HG03045 (cell line): ENCODE measurements around the gene MT1H.
"Not testable (repeated sequence)": the region's sequence is repeated elsewhere in the genome, so short reads cannot be mapped to it uniquely, and the experiment has no call there.

Experiments
- ATAC-seq: cut with Tn5 transposase; IDR thresholded peaks from one replicate; pipeline ENCODE4 v1.9.1; 2021; ENCODE audit warnings: mild to moderate bottlenecking, moderate library complexity; ENCODE audit not compliant: unreplicated experiment

Gene MT1H

DNA sequence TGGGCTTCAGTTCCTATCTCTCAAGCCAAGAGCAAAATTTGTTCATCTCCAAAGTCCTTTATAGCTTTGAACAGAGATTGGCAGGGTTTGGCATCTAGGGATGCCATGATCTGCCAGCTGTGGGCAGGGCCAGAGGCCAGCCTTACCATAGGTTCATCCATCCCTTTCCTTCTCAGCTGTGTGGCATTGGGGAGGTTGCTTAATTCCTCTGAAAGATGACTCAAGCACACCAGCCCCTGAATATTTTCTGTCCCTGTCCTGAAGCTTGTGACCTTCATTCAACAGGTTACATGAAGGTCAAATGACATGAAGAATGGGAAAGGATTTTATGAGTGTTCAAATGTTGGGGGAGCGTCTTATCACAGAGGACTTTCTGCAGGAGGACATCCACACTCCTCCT lies 5.1 kb upstream of the MT1H start:
- ATAC-seq = no peak

DNA sequence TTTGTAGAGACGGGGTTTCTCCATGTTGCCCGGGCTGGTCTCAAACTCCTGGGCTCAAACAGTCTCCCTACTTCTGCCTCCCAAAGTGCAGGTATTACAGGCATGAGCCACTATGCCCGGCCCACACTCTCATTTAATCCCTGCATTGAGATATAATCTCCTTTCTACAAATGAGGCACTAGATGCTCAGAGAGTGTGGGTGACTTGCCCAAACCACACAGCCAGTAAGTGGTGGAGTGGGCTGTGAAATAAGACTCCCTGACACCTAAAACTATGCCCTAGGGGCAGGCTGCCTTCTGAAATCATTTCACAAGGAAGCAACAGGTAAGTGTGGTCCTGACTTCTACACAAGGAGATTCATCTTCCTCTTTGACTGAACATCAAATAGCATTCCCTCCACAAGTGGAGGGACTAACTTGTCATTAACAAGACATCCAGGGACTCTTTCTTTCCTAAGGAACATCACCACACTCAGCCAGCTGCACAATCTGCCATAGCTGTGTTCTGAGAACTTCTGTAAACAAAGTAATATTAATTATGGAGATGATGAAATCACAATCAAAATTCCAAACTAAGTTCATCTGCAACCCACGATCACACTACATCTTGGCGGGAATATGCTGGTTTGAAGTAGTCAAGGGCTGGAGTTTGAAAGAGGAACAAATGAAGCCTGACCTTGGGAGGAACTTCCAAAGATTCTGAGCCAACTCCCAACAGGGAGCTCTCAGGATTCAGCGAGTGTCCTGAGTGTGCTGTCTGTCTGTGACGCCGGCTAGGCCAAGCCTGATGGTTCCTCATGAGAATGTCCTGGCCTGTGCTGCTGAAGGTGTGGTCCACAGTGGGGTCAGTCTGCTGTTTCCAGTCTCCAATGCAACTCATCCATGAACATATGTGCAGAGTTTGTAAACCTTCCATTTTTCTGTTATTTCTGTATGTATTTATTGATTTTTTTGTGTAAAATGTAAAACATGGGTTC lies 4.0 kb upstream of the MT1H start:
- ATAC-seq = not testable (repeated sequence)

DNA sequence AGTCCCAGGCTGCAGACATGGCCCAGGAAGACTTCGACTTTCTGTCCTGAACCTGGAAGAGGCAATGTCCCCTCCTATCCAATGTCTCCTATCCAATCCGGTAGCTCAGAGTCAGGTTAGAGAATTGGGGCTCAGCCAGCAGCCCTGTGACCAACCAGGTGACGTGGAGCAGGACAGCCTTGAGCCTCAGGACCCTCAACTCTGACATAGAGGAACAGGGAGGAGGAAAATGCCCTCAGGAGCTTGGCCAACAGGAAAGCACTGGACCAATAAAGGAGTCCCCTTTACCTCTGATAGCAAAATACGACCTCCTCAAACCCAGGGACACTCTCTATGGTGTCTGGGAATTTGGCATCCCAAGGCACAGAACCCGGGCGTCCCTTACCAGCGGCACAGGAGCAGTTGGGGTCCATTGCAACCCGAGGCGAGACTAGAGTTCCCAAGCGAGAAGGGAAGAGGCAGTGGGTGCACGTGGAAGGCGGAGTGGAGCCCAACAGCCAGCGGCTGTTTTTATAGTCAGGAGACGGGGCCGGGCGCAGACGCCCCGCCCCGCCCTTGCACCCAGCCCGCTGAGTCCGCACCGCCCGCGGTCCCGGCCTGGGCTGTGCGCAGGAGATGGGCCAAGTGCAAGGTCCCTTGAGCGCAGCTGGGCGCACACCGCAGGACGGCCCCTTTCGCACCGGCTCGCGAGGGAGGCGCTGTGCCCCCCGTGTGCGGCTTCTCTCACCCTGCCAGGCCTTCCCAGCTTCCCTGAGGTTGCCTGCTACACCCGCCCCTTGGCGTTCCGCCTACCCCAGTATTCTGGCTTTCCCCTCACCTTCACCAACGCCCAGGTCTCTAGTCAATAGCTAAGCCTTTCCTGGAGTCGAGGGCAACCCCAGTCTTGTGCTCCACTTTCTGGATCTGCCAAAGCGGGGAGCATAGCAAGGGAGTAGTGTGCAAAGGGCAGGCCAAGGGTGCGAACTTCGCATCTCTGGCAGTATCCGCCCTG lies 1.7 kb upstream of the MT1H start, which contains the start of gene MT1G:
TSS of gene MT1G (minus strand) at position 485 of the 991 bp plus-strand sequence. CDS start at position 413, 72 bp downstream.
- no peak for ATAC-seq

DNA sequence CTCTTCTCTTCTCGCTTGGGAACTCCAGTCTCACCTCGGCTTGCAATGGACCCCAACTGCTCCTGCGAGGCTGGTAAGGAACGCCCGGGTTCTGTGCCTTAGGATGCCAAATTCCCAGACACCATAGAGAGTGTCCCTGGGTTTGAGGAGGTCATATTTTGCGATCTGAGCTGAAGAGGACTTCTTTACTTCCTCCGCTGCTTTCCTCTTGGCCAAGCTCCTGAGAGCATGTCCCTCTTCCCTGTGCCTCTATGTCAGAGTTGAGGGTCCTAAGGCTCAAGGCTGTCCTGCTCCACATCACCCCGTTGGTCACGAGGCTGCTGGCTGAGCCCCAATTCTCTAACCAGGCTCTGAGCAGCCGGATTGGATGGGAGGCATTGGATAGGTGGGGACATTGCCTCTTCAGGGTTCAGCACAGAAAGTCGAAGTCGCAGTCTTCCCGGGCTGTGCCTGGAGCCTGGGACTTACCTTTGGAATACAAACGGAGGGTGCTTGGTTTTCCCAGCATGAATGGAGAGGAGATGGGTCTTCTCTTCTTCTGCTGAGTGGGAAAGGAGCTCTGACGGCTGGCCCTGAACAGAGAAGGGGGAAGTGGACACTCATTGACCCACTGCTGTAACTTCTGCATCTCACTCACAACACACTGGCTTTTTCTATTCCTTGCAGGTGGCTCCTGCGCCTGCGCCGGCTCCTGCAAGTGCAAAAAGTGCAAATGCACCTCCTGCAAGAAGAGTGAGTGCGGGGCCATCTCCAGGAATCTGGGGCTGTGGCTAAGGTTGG lies 416 bp downstream of the MT1H start:
- ATAC-seq = no peak

DNA sequence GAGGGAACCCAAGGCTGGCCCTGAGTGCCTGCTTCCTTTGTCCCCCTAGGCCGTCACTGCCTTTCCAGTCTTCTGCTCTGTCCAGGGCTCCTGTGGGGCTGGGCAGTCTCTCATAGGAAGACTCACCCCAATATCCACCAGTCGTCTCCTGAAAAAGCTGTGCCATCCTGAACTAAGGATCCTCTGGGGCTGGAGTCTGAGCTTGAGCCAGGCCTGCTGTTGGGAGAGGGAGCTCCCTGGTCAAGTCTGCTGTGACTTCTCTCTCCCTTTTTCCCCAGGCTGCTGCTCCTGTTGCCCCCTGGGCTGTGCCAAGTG lies 963 bp downstream of the MT1H start:
- no peak for ATAC-seq

DNA sequence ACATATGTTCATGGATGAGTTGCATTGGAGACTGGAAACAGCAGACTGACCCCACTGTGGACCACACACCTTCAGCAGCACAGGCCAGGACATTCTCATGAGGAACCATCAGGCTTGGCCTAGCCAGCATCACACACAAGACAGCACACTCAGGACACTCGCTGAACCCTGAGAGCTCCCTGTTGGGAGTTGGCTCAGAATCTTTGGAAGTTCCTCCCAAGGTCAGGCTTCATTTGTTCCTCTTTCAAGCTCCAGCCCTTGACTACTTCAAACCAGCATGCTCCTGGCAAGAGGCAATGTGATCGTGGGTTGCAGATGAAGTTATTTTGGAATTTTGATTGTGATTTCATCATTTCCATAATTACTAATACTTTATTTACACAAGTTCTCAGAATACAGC lies 2.1 kb downstream of the MT1H start:
- ATAC-seq = not testable (repeated sequence)

DNA sequence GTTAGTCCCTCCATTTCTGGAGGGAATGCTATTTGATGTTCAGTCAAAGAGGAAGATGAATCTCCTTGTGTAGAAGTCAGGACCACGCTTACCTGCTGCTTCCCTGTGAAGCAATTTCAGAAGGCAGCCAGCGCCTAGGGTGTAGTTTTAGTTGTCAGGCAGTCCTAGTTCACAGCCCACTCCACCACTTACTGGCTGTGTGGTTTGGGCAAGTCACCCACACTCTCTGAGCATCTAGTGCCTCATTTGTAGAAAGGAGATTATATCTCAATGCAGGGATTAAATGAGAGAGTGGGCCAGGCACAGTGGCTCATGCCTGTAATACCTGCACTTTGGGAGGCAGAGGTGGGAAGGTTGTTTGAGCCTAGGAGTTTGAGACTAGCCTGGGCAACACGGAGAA lies 2.6 kb downstream of the MT1H start:
- ATAC-seq = not testable (repeated sequence)

DNA sequence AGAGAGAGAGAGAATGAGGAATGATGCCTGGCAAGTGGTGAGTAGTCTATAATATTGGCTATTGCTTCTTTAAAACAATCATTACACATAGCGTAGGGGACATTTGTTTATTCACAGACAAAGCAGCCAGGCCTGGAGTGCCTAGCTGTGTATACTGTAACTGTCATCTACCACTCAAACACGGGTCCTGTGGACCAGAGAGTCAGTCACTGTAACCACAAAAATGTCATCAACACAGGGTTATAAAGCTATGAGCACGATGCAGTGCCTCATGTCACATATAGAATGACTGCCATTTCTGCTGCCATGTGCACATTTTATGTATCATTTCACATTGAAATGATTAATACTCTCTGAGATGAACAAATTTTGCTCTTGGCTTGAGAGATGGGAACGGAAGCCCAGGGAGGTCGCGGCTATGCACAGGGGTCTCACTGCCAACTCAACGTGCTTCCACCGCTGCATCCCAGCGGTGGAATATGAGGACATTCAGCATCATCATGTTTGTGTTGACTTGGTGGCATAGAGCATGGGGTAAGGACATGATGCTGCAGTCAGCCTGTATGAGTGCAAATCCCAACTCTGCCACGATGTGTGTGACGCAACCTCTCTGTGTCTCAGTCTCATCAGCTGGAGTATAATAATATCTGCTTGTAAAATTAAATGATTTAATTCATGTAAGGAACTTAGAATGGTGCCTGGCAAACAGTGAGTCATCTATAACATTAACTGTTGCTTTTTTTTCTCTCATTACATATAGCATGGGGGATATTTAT lies 3.3 kb downstream of the MT1H start:
- no peak for ATAC-seq

DNA sequence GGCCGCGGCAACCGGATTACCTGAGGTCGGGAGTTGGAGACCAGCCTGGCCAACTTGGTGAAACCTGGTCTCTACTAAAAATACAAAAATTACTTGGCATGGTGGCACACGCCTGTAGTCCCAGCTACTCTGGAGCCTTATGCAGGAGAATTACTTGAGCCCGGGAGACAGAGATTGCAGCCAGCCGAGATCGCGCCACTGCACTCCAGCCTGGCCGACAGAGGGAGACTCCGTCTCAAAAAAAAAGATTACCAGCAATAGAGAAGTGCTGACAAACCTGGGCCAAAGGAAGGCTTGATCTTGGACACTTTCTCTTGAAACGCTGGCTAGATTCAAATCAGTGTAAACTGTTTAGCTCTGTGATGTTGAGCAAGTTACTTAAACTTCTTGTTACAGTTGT lies 4.3 kb downstream of the MT1H start:
- no peak for ATAC-seq

DNA sequence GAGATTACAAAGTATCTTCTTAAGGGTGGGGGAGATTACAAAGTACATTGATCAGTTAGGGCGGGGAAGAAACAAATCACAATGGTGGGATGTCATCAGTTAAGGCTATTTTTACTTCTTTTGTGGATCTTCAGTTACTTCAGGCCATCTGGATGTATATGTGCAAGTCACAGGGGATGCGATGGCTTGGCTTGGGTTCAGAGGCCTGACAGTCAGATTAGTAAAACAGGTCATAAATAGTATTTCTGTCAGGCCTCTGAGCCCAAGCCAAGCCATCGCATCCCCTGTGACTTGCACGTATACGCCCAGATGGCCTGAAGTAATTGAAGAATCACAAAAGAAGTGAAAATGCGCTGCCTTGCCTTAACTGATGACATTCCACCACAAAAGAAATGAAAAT lies 5.0 kb downstream of the MT1H start:
- not testable (repeated sequence) for ATAC-seq

DNA sequence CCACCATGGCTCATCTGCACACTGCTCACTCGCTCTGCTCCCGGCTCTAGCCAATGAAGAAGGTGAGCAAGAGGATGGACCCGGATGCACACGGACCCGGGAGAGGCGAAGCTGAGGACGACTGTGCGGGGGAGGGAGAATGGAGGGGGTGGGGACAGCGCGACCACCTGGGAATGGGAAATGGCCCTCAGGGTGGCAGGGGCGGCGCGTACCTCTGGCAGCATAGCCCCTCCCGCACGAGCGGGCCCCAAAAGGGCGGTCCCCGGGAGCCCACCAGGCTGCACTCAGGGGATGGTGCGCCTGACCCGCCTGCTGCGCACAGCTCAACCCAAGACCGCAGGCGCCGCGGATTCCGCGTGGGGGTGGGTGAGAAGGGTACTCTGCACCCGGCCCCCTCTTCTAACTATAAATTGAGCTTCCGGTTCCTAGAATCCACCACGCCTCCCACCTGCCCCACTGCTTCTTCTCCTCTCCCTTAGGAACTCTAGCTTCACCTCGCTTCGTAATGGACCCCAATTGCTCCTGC lies 6.1 kb downstream of the MT1H start:
- ATAC-seq = no peak

DNA sequence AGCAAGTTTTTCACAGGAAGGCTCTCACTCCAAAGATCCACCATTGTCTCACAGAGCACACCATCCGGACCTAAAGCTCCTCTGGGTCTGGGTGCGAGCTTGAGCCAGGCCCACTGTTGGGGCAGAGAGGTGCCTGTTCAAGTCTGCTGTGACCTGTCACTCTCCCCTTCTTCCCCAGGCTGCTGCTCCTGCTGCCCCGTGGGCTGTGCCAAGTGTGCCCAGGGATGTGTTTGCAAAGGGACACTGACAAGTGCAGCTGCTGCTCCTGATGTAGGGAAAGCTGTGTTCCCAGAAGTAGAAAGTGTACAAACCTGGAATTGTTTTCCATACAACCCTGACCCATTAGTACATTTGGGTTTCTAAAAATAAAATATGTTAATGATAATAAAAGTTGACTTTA lies 7.9 kb downstream of the MT1H start:
- ATAC-seq = no peak

DNA sequence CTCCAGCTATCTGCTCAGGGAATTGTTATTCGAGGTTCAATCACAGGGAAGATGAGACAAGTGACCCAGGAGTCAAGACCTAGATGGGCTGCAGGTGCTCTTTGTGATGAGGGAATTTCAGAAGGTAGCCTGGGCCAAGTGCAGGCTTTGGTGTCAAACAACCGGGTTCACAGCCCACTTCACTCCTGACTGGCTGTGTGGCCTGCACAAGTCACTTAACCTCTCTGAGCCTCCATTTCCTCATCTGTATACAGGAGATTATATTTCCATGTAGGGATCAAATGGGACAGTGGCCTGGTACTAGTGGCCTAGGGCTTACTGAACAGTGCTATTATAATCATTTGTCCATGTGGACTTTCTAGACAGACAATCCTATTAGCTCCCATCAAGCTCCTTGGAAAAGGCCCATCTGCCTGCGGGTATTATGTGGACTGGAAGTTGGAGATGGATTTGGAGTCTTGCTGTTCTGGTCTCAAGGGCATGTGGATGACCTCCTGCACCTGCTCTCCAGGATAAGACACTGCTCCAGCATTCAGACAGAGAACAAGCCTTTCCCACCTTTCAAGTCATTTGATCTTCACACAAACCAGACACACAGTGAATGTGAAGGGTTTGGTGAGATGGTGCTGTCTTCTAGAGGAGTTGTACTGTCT lies 9.6 kb downstream of the MT1H start:
- no peak for ATAC-seq

DNA sequence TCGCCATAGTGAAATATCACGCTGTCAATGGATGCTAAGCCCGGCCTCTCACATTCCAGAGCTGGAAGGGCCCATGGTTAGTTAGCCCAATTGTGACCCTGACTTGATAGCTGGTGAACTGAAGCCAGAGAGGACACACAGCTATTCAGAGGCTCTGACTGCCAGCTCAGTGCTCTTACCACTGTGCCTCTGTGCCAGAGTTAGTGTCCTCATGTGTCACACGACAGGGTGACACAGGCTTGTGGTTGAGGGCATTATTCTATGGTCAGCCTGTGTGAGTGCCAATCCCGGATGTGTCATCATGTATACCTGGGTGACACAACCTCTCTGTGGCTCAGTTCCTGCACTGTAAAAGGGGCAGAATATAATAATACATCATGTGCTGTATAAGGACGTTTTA lies 10.2 kb downstream of the MT1H start:
- ATAC-seq = no peak

DNA sequence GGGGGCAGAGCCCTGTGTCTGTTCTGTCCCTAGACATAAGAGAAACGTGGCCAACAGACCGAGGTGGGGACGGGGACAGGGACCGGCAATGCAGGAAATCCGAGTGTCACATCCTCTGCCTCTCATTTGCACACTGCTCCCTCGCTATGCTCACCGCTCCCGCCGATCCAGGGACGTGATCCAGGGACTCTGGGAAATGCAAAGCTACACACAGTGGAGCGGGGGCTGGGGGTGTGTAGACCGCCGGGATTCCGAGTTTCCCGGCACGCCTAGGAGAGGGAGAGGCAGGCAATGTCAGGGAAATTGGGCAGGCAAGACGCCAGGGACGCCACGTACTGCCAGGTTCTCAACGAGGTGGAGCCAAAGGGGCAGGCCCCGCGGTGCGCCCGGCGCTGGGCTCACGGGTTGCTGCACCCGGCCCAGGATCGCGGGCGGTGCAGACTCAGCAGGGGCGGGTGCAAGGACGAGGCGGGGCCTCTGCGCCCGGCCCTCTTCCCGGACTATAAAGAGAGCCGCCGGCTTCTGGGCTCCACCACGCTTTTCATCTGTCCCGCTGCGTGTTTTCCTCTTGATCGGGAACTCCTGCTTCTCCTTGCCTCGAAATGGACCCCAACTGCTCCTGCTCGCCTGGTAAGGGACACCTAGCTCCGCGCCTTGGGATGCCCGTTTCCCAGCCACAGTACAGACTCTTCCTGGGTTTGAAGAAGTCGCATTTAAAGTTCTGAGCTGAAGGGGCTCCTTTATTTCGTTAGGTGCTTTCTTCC lies 12.5 kb downstream of the MT1H start, which contains the start of gene MT1X:
TSS of gene MT1X (plus strand) at position 532 of the 764 bp plus-strand sequence. CDS start at position 603, 71 bp downstream.
- ATAC-seq = peak; percentile 98

DNA sequence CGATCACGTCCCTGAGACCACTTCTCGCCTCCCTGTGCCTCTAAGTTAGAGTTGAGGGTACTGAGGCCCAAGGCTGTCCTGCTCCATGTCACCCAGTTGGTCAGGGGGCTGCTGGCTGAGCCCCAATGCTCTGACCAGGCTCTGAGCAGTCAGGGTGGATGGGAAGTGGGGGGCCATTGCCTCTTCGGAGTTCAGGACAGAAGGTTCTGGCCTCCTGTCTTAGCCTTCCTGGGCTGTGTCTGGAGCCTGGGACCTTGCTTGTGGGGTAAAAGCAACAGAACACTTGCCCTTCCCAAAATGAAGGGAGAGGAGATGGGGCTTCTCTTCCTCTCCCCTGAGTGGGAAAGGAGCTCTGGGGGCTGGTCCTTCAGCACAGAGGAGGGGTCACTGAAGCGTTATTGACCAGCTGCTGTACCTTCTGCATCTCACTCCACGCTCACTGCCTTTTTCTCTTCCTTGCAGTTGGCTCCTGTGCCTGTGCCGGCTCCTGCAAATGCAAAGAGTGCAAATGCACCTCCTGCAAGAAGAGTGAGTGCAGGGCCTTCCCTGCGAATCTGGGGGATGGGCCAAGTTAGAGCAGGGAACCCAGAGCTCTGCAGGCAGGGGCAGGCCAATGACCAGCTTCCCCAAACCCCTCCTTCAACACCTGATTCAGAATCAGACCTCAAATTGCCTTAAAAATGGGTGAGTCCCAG lies 13.2 kb downstream of the MT1H start:
- ATAC-seq = peak; percentile 8

DNA sequence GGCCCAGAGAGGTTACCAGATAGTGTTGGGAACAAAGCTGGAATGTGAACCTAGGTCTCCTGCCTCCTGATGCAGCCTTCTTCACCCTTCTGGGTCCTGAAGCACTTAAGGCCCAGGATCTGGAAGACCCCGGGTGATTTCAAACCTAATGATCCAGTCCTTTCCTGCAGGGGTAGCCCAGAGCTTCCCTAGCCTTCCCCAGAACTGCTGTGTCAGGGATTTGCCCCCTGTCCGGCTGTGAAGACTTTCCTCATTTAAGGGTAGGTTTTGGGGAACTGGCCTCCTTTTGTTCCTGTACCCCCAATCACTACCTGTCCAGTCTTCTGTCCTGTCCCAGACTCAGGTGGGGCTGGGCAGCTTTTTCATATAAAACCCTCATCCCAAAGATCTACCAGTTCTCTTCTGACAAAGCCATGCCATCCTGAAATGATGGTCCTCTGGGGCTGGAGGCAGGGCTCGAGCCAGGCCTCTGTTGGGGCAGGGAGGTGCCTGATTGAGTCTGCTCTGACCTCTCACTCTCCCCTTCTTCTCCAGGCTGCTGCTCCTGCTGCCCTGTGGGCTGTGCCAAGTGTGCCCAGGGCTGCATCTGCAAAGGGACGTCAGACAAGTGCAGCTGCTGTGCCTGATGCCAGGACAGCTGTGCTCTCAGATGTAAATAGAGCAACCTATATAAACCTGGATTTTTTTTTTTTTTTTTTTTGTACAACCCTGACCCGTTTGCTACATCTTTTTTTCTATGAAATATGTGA lies 14.0 kb downstream of the MT1H start:
- no peak for ATAC-seq
